Esophagus muscularis mucosa (tissue), 4 donors: ENCODE measurements around the gene IFNGR2. TPM values are rescaled to one million over a fixed set of nuclear protein-coding genes. Genes with fewer than 3 reads are reported as not detected.

Experiments used
- DNase-seq: peaks from one replicate; pipeline ENCODE4 v3.0.0-alpha.2; 2017; ENCODE audit errors: extremely low spot score
- H3K27ac ChIP-seq, 4 donors: fragments of 200-600 bp; sonication (generic); replicated peaks in 1 of 4; 1 replicate in 3 of 4; 2 replicates in 1 of 4; pipeline ENCODE4 v1.5.1; 2016 to 2019; ENCODE audit warnings: mild to moderate bottlenecking in 1 of 4
- H3K27me3 ChIP-seq, 4 donors: fragments of 200-600 bp; sonication (generic); one replicate each; pipeline versions ENCODE4 v1.5.1 to v1.6.0; 2016 to 2019
- H3K36me3 ChIP-seq, 4 donors: fragments of 200-600 bp; sonication (generic); one replicate each; pipeline ENCODE4 v1.5.1; 2016 to 2019
- H3K4me1 ChIP-seq, 4 donors: fragments of 200-600 bp; sonication (generic); one replicate each; pipeline ENCODE4 v1.5.1; 2016 to 2019
- H3K4me3 ChIP-seq, 4 donors: fragments of 200-600 bp; sonication (generic); 1 replicate in 2 of 4; 2 replicates in 2 of 4; pipeline ENCODE4 v1.5.1; 2016 to 2019; ENCODE audit warnings: mild to moderate bottlenecking in 4 of 4, moderate library complexity in 1 of 4
- H3K9me3 ChIP-seq, 4 donors: fragments of 200-600 bp; sonication (generic); 1 replicate in 3 of 4; 2 replicates in 1 of 4; pipeline ENCODE4 v1.5.1; 2016 to 2019
- CTCF ChIP-seq, 3 experiments: fragments of 200-600 bp in 2 of 3; fragments of 450-650 bp in 1 of 3; sonication (generic) in 2 of 3; IDR thresholded peaks; one replicate each; pipeline ENCODE4 v1.5.1; 2017 to 2019; ENCODE audit warnings: antibody characterized with exemption in 3 of 3, mild to moderate bottlenecking in 2 of 3, moderate library complexity in 1 of 3
- EP300 ChIP-seq: sonication (generic); formaldehyde crosslinking; IDR thresholded peaks from one replicate; pipeline ENCODE4 v1.6.1; 2017; ENCODE audit warnings: antibody characterized with exemption
- POLR2A ChIP-seq: fragments of 450-650 bp; IDR thresholded peaks from one replicate; pipeline ENCODE4 v1.6.1; 2017; ENCODE audit warnings: antibody characterized with exemption, moderate library complexity, mild to moderate bottlenecking, low read depth
- POLR2AphosphoS5 ChIP-seq, 2 donors: sonication (generic); formaldehyde crosslinking; IDR thresholded peaks; one replicate each; pipeline ENCODE4 v1.6.1; 2017; ENCODE audit warnings: antibody characterized with exemption in 2 of 2
- WGBS: methylation state at CpG from one replicate; pipeline ENCODE4 v1.1.5; 2018; 5-methylcytosine and 5-hydroxymethylcytosine counted together
- intact Hi-C: fragments of 100-400 bp; cut with DNase I; formaldehyde crosslinking; loops from one replicate; pipeline ENCODE4 v1.15.1; 2023
- total RNA-seq, 4 donors: library from RNA; depleted of rRNA; stranded (reverse); fragments of >200 nt; gene quantifications; one replicate each; pipeline versions ENCODE4 v1.1.0 to v1.2.1, GENCODE V29; 2016

IFNGR2 gene
- total RNA-seq, 4 donors from 2014 or later = 28.7 to 56.3 (median 39.3) TPM

- 0% methylated on average over 6 of the region's 93 CpGs for WGBS
- peak; percentile 98 for DNase-seq
- no peaks in the 10 kb centered on the region for H3K36me3 ChIP-seq
- TF ChIP-seq POLR2A (peak; percentile 84), EP300 (no peak), POLR2AphosphoS5 (IDR thresholded peaks at IDR 0.05) (peak; percentile 97 to 98), CTCF (IDR thresholded peaks at IDR 0.05) (peak; percentile 42 to 62 (median 59))
- H3K27ac ChIP-seq = peak within 1 kb of the TSS; percentile 91 to 96 (median 96)
- H3K4me1 ChIP-seq = peaks cover 19 to 32% (median 23%) of the 10 kb centered on the region in 4 donors
- no peaks in the 10 kb centered on the region for H3K27me3 ChIP-seq
- peak within 1 kb of the TSS; percentile 72 to 94 (median 82) for H3K4me3 ChIP-seq
- H3K9me3 ChIP-seq = no peaks in the 10 kb centered on the region
- intact Hi-C loops = loop anchor here (5.0 kb wide), 1 partner anchor 62 kb away; the partner anchor contains the start of genes GART and SON
These were observed 76.7 kb downstream of the IFNGR2 start, which contains the start of gene TMEM50B for GRCh38 chr21:33479679-33480480. Gene TMEM50B, minus strand, starts transcription at chr21:33479974. Its CDS starts 11,089 bp downstream, at chr21:33468885.

- peak overlapping the region; percentile 72 to 94 (median 82) for H3K4me3 ChIP-seq
- TF ChIP-seq CTCF (IDR thresholded peaks at IDR 0.05) (no peak), EP300 (no peak), POLR2A (no peak), POLR2AphosphoS5 (IDR thresholded peaks at IDR 0.05) (no peak)
- intact Hi-C loops = loop anchor here (5.0 kb wide), 1 partner anchor 62 kb away; the partner anchor contains the start of genes GART and SON
- H3K36me3 ChIP-seq = no peaks in the 10 kb centered on the region
- no peaks in the 10 kb centered on the region for H3K9me3 ChIP-seq
- peak overlapping the region; percentile 91 to 96 (median 96) for H3K27ac ChIP-seq
- H3K27me3 ChIP-seq = no peaks in the 10 kb centered on the region
- no peak for DNase-seq
- 30% methylated on average over 17 of the region's 17 CpGs for WGBS
- peaks cover 19 to 32% (median 23%) of the 10 kb centered on the region in 4 donors for H3K4me1 ChIP-seq
These were observed 77.4 kb downstream of the IFNGR2 start for GRCh38 chr21:33480481-33481103.

- no peak for DNase-seq
- intact Hi-C loops = loop anchor here (5.0 kb wide), 1 partner anchor 61 kb away; the partner anchor contains the start of genes GART and SON
- no peak overlapping the region for H3K4me3 ChIP-seq
- TF ChIP-seq CTCF (IDR thresholded peaks at IDR 0.05) = no peak
- TF ChIP-seq EP300 = no peak
- no peak for TF ChIP-seq POLR2A
- no peaks in the 10 kb centered on the region for H3K27me3 ChIP-seq
- no peak overlapping the region for H3K27ac ChIP-seq
- WGBS = 80% methylated on average over 5 of the region's 9 CpGs
- H3K36me3 ChIP-seq = no peaks in the 10 kb centered on the region
- peaks cover 19 to 32% (median 23%) of the 10 kb centered on the region in 4 donors for H3K4me1 ChIP-seq
- no peaks in the 10 kb centered on the region for H3K9me3 ChIP-seq
These were observed 78.2 kb downstream of the IFNGR2 start for GRCh38 chr21:33481314-33481943.

Other genes with a start within 250 kb of the IFNGR2 start
- 10 to 100 TPM in 2 of 4 donors, 1 to 10 TPM in 2; 5.3 to 14.6 (median 10.4) TPM for gene IFNAR2, start 173.5 kb upstream of the IFNGR2 start, total RNA-seq
- gene IL10RB, start 137.0 kb upstream of the IFNGR2 start, total RNA-seq = 10 to 100 TPM; 16.9 to 31.0 (median 20.6) TPM
- gene IFNAR1, start 78.4 kb upstream of the IFNGR2 start, total RNA-seq = 10 to 100 TPM; 22.4 to 28.3 (median 26.4) TPM
- gene TMEM50B, start 76.6 kb downstream of the IFNGR2 start, total RNA-seq = 10 to 100 TPM; 40.2 to 95.1 (median 67.2) TPM
- 1 to 10 TPM in 3 of 4 donors, under 1 TPM in 1; 0.83 to 2.1 (median 1.7) TPM for gene DNAJC28, start 88.3 kb downstream of the IFNGR2 start, total RNA-seq
- gene GART, start 138.7 kb downstream of the IFNGR2 start, total RNA-seq = 10 to 100 TPM; 35.8 to 61.8 (median 49.0) TPM
- 100 to 1,000 TPM; 219 to 258 (median 244) TPM for gene SON, start 139.6 kb downstream of the IFNGR2 start, total RNA-seq
- gene DONSON, start 185.3 kb downstream of the IFNGR2 start, total RNA-seq = 10 to 100 TPM in 1 of 4 donors, 1 to 10 TPM in 3; 3.5 to 11.2 (median 5.2) TPM
- 10 to 100 TPM; 26.8 to 40.3 (median 32.4) TPM for gene CRYZL1, start 238.3 kb downstream of the IFNGR2 start, total RNA-seq
- gene ITSN1, start 239.1 kb downstream of the IFNGR2 start, total RNA-seq = 10 to 100 TPM; 31.1 to 42.5 (median 35.9) TPM